ENCODE data around the gene UMAD1. TPM values are rescaled to one million over a fixed set of nuclear protein-coding genes. Genes with fewer than 3 reads are reported as not detected.

The UMAD1 gene
- total and polyA plus RNA-seq, 3 donors from 2014 or later, result 11.1 to 17.3 (median 12.6) TPM

DNA sequence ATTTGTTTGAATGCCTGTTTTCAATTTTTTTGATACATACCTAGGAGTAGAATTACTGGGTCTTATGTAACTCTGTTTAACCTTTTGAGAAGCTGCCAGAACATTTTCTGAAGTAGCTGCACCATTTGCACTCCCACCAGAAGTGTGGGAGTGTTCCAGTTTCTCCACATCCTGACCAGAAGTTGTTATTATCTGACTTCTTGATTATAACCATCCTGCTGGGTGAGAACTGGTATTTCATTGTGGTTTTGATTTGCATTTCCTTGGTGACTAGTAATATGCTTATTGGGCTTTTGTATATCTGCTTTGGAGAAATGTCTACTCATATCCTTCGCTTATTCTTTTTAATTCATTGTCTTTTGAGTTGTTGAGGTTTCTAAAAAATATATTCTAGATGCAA is 210.8 kb downstream of the UMAD1 start:
- Histone ChIP-seq H3K9me3 (no peaks in the 10 kb centered on the region), H3K4me1 (no peaks in the 10 kb centered on the region), H3K27me3 (no peaks in the 10 kb centered on the region), H3K27ac (no peak overlapping the region), H3K4me3 (no peak overlapping the region), H3K36me3 (ENCODE audit: low read depth, missing control alignments) (no peaks in the 10 kb centered on the region)
- 83 to 95% methylated on average over 1 of the region's 1 CpG for WGBS, 2 donors
- no peak for TF ChIP-seq POLR2A (IDR thresholded peaks at IDR 0.05)
- TF ChIP-seq, protein P1, sequence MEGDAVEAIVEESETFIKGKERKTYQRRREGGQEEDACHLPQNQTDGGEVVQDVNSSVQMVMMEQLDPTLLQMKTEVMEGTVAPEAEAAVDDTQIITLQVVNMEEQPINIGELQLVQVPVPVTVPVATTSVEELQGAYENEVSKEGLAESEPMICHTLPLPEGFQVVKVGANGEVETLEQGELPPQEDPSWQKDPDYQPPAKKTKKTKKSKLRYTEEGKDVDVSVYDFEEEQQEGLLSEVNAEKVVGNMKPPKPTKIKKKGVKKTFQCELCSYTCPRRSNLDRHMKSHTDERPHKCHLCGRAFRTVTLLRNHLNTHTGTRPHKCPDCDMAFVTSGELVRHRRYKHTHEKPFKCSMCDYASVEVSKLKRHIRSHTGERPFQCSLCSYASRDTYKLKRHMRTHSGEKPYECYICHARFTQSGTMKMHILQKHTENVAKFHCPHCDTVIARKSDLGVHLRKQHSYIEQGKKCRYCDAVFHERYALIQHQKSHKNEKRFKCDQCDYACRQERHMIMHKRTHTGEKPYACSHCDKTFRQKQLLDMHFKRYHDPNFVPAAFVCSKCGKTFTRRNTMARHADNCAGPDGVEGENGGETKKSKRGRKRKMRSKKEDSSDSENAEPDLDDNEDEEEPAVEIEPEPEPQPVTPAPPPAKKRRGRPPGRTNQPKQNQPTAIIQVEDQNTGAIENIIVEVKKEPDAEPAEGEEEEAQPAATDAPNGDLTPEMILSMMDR (IDR thresholded peaks at IDR 0.05), result no peak
- DNase-seq, result no peak
- intact Hi-C loops (cut with DNase I; ENCODE audit: low total_unique reads), result no loop called here

DNA sequence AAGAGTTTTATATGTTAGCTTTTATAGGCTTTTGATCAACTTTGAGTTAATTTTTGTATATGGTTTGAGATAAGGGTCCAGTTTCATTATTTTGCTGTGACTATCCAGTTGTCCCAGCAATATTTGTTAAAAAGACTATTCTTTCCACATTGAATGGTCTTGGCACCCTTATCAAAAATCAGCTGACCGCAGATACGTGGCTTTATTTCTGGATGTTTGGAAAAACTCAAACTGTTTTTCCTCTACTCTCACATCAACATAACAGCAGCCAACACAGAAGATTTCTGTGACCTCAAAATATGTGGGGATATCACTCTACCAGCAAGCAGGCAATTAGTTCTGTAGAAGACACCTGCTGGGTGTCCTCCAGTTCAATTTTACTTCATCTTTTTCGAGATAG is 211.4 kb downstream of the UMAD1 start:
- DNase-seq, result no peak
- WGBS, 2 donors, result 78 to 84% methylated on average over 3 of the region's 3 CpGs
- intact Hi-C loops (cut with DNase I; ENCODE audit: low total_unique reads), result no loop called here
- no peaks in the 10 kb centered on the region for H3K4me1 ChIP-seq
- no peak for TF ChIP-seq POLR2A (IDR thresholded peaks at IDR 0.05)
- TF ChIP-seq, protein P1 (IDR thresholded peaks at IDR 0.05), result no peak
- no peaks in the 10 kb centered on the region for H3K9me3 ChIP-seq
- no peaks in the 10 kb centered on the region for H3K36me3 ChIP-seq (ENCODE audit: low read depth, missing control alignments)
- H3K27ac ChIP-seq, result no peak overlapping the region
- H3K27me3 ChIP-seq, result no peaks in the 10 kb centered on the region
- no peak overlapping the region for H3K4me3 ChIP-seq

DNA sequence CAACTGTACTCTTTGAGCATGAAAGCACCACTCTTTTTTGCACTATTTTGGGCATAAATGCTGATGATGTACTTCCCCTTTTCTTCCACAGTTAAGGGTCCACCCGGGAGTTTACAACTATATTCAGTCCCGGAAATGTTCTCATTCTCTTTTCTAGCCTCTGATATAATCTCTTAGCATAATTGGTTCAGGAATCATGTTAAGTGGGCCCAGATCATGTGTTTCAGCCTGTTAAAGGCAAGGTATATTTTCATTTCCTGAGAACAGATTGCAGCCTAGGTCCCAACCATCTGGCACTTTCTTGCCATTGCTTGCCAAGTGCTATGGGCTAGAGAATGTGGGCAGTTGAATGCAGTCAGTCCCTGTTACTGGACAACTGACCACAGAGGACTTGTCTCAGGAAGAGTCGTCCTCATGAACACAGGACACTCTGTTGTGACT is 216.6 kb downstream of the UMAD1 start:
- Histone ChIP-seq H3K9me3 (no peaks in the 10 kb centered on the region), H3K4me1 (no peaks in the 10 kb centered on the region), H3K4me3 (no peak overlapping the region), H3K36me3 (ENCODE audit: low read depth, missing control alignments) (no peaks in the 10 kb centered on the region), H3K27ac (no peak overlapping the region), H3K27me3 (no peaks in the 10 kb centered on the region)
- TF ChIP-seq, protein P1 (IDR thresholded peaks at IDR 0.05), result no peak
- no peak for TF ChIP-seq POLR2A (IDR thresholded peaks at IDR 0.05)
- 85 to 94% methylated on average over 3 of the region's 3 CpGs for WGBS, 2 donors
- intact Hi-C loops (cut with DNase I; ENCODE audit: low total_unique reads), result no loop called here
- DNase-seq, result no peak

DNA sequence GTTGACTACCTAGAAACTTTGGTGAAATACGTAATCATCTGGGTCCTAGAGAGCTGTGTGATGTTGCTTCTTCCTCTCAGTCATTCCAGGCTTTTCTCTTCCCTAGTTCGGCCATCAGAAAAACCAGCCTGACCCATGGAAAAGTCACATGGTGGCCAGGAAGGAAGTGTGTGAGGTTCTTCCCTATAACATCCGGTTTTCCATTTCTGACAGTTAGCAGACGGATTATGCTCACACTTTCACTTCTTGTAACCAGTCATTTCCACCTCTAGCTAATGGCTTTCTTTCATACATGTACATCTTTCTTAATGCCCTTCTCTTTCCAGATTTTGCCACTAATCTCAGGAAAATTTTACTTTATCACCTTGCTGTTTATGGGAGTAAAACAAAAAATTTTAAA is 218.0 kb downstream of the UMAD1 start:
- no peaks in the 10 kb centered on the region for H3K27me3 ChIP-seq
- WGBS, 2 donors, result 77 to 89% methylated on average over 4 of the region's 4 CpGs
- no peak overlapping the region for H3K4me3 ChIP-seq
- no peaks in the 10 kb centered on the region for H3K36me3 ChIP-seq (ENCODE audit: low read depth, missing control alignments)
- TF ChIP-seq, protein P1 (IDR thresholded peaks at IDR 0.05), result no peak
- no peak for TF ChIP-seq POLR2A (IDR thresholded peaks at IDR 0.05)
- no peak for DNase-seq
- intact Hi-C loops (cut with DNase I; ENCODE audit: low total_unique reads), result no loop called here
- no peaks in the 10 kb centered on the region for H3K4me1 ChIP-seq
- H3K9me3 ChIP-seq, result no peaks in the 10 kb centered on the region
- H3K27ac ChIP-seq, result no peak overlapping the region

DNA sequence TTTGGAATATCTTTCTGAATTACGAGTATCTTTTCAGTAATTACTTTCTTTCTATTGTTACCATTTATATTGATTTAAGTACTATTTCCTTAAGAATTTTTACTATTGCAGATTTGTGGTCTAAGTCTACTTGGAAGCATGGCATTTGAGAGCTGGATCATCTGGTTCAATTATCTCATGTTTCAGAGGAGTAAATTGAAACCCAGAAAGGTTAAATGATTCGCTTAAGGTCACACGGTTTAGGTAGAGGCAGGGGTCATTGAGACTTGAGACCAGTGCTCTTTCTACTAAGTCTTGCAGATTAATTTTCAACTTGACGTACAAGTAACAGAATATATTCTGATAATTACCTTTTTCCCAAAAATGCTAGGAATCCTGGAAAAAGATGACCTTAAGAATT is 218.9 kb downstream of the UMAD1 start:
- intact Hi-C loops (cut with DNase I; ENCODE audit: low total_unique reads), result no loop called here
- DNase-seq, result no peak
- H3K36me3 ChIP-seq (ENCODE audit: low read depth, missing control alignments), result no peaks in the 10 kb centered on the region
- no peaks in the 10 kb centered on the region for H3K9me3 ChIP-seq
- no peaks in the 10 kb centered on the region for H3K4me1 ChIP-seq
- H3K27me3 ChIP-seq, result no peaks in the 10 kb centered on the region
- no peak overlapping the region for H3K27ac ChIP-seq
- TF ChIP-seq POLR2A (IDR thresholded peaks at IDR 0.05), result no peak
- TF ChIP-seq, protein P1 (IDR thresholded peaks at IDR 0.05), result no peak
- H3K4me3 ChIP-seq, result no peak overlapping the region
- WGBS, 2 donors, result 90 to 91% methylated on average over 4 of the region's 4 CpGs

Measured in testis (tissue), 3 donors.